Smooth muscle cell (in vitro differentiated cells): ENCODE results near the gene SCRT2. TPM values are rescaled to one million over a fixed set of nuclear protein-coding genes. Genes with fewer than 3 reads are reported as not detected.

Source experiments
- DNase-seq: peaks from one replicate; lab custom pipeline; 2025; ENCODE audit not compliant: unreplicated experiment; lab: John Stamatoyannopoulos, UW
- H2AFZ ChIP-seq: fragments of 200-600 bp; sonication (generic); 2 replicates; pipeline ENCODE4 v1.6.0; 2016; ENCODE audit warnings: antibody characterized with exemption, low read depth, mild to moderate bottlenecking
- H3F3A ChIP-seq: fragments of 200-600 bp; sonication (generic); 2 replicates; pipeline ENCODE4 v1.6.0; 2017; ENCODE audit warnings: antibody characterized with exemption, low read depth
- H3K27ac ChIP-seq: fragments of 200-600 bp; sonication (generic); 2 replicates; pipeline ENCODE4 v1.5.1; 2016; ENCODE audit warnings: low read depth, mild to moderate bottlenecking
- H3K27me3 ChIP-seq: fragments of 200-600 bp; sonication (generic); 2 replicates; pipeline ENCODE4 v1.6.1; 2016; ENCODE audit warnings: low read depth, mild to moderate bottlenecking
- H3K36me3 ChIP-seq: fragments of 200-600 bp; sonication (generic); 2 replicates; pipeline ENCODE4 v1.5.1; 2016; ENCODE audit warnings: low read depth
- H3K4me1 ChIP-seq: fragments of 200-600 bp; sonication (generic); 2 replicates; pipeline ENCODE4 v1.5.1; 2016; ENCODE audit warnings: low read depth
- H3K4me2 ChIP-seq: fragments of 200-600 bp; sonication (generic); 2 replicates; pipeline ENCODE4 v1.6.0; 2016; ENCODE audit warnings: mild to moderate bottlenecking
- H3K4me3 ChIP-seq: fragments of 200-600 bp; sonication (generic); 2 replicates; pipeline ENCODE4 v1.5.1; 2016; ENCODE audit warnings: mild to moderate bottlenecking
- H3K79me2 ChIP-seq: fragments of 200-600 bp; sonication (generic); 2 replicates; pipeline ENCODE4 v1.6.0; 2016; ENCODE audit warnings: low read depth, mild to moderate bottlenecking
- H3K9ac ChIP-seq: fragments of 200-600 bp; sonication (generic); 2 replicates; pipeline ENCODE4 v1.6.0; 2016; ENCODE audit warnings: low read depth
- H3K9me3 ChIP-seq: fragments of 200-600 bp; sonication (generic); replicated peaks from 2 replicates; pipeline ENCODE4 v1.5.1; 2016; ENCODE audit warnings: low read depth
- H4K20me1 ChIP-seq: fragments of 200-600 bp; sonication (generic); 2 replicates; pipeline ENCODE4 v1.6.0; 2016; ENCODE audit warnings: low read depth
- CTCF ChIP-seq: fragments of 200-600 bp; sonication (generic); IDR thresholded peaks from 2 replicates; pipeline ENCODE4 v1.5.1; 2017; ENCODE audit warnings: borderline replicate concordance, mild to moderate bottlenecking, antibody characterized with exemption; ENCODE audit not compliant: insufficient read depth, poor library complexity, severe bottlenecking
- WGBS: methylation state at CpG from one replicate; pipeline ENCODE4 v1.1.7; 2016; ENCODE audit warnings: low lambda C conversion rate; 5-methylcytosine and 5-hydroxymethylcytosine counted together
- polyA plus RNA-seq: library from polyadenylated mRNA; unstranded; fragments of >200 nt; fragmentation: Nextera tagmentation; extraction: Ambion mirVana; gene quantifications from 2 replicates; pipeline ENCODE4 v1.2.1, GENCODE V29; 2016
- total RNA-seq: library from RNA; depleted of rRNA; stranded (reverse); fragments of >200 nt; gene quantifications from 2 replicates; pipeline ENCODE4 v1.2.3, GENCODE V29; 2014

SCRT2 gene
- total and polyA plus RNA-seq, 2 experiments from 2014 or later, result not detected

GRCh38 chr20:634148-634925 lies 41.3 kb downstream of the SCRT2 start:
- H3K9me3 ChIP-seq, result no peaks in the 10 kb centered on the region
- H2AFZ ChIP-seq, result no peak overlapping the region
- no peak for DNase-seq
- no peak overlapping the region for H3K4me3 ChIP-seq
- no peak overlapping the region for H3K4me2 ChIP-seq
- TF ChIP-seq CTCF, result no peak
- H3K4me1 ChIP-seq, result no peaks in the 10 kb centered on the region
- no peak overlapping the region for H3K9ac ChIP-seq
- H3K36me3 ChIP-seq, result no peaks in the 10 kb centered on the region
- H3K27ac ChIP-seq, result no peak overlapping the region
- H4K20me1 ChIP-seq, result no peaks in the 10 kb centered on the region
- no peaks in the 10 kb centered on the region for H3K79me2 ChIP-seq
- H3F3A ChIP-seq, result no peaks in the 10 kb centered on the region
- WGBS, result 73% methylated on average over 12 of the region's 14 CpGs
- no peaks in the 10 kb centered on the region for H3K27me3 ChIP-seq

DNA sequence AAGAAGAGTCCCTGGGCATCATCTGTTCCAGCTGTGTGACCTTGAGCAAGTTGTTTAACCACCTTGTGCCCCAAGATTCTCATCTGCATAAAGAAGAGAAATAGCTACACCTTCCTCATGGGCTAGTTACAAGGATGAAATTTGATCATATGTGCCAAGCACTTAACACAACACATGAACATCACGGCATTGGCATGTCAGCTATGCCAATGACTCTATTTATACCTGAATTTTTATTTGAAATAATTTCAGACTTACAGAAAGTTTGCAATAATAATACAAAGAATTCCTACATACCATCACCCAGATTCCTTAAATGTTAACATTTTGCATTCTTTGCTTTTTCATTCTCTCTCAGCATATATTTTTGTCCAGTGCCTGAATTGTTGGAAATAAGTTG lies 44.5 kb downstream of the SCRT2 start:
- Histone ChIP-seq H3K27me3 (no peaks in the 10 kb centered on the region), H3K36me3 (no peaks in the 10 kb centered on the region), H3K4me2 (no peak overlapping the region), H3K27ac (no peak overlapping the region), H3K9ac (no peak overlapping the region), H3K9me3 (no peaks in the 10 kb centered on the region), H3K4me1 (no peaks in the 10 kb centered on the region), H3K4me3 (no peak overlapping the region), H4K20me1 (no peaks in the 10 kb centered on the region), H3K79me2 (no peaks in the 10 kb centered on the region), H3F3A (no peaks in the 10 kb centered on the region), H2AFZ (no peak overlapping the region)
- 83% methylated on average over 1 of the region's 1 CpG for WGBS
- no peak for DNase-seq
- TF ChIP-seq CTCF, result no peak

GRCh38 chr20:626579-626978 lies 49.0 kb downstream of the SCRT2 start:
- WGBS, result 83% methylated on average over 2 of the region's 2 CpGs
- Histone ChIP-seq H3K4me1 (no peaks in the 10 kb centered on the region), H3K27ac (no peak overlapping the region), H3K36me3 (no peaks in the 10 kb centered on the region), H3F3A (no peaks in the 10 kb centered on the region), H3K79me2 (no peaks in the 10 kb centered on the region), H4K20me1 (no peaks in the 10 kb centered on the region), H3K4me3 (no peak overlapping the region), H3K4me2 (no peak overlapping the region), H3K27me3 (no peaks in the 10 kb centered on the region), H3K9ac (no peak overlapping the region), H2AFZ (no peak overlapping the region), H3K9me3 (no peaks in the 10 kb centered on the region)
- no peak for TF ChIP-seq CTCF
- DNase-seq, result no peak

DNA sequence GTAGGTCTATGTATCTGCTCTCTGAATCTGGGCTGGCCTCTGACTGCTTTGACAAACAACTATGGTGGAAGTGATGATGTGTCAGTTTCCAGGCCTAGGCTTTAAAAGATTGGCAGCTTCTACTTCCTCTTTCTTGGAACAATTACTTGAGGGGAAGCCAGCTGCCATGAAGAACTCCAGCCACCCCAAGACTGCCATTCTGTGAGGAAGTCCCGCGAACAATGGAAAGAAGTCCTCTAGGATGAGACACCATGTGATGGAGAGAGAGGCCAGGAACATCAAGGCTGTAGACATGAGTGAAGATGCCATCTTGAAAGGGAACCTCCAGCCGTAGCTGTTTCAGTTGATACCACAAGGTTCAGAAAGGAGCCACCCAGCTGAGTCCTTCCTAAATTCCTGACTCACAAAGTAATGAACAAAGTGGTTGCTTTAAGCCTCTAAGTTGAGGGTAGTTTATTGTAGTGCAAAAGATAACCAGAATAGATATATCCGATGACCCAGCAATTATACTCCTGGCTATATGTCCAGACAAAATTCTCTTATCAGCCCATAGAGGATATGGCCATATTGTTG lies 50.2 kb downstream of the SCRT2 start:
- no peak for TF ChIP-seq CTCF
- no peaks in the 10 kb centered on the region for H4K20me1 ChIP-seq
- H3K4me2 ChIP-seq, result no peak overlapping the region
- H3K27ac ChIP-seq, result no peak overlapping the region
- 93% methylated on average over 4 of the region's 4 CpGs for WGBS
- H3K79me2 ChIP-seq, result no peaks in the 10 kb centered on the region
- H3K27me3 ChIP-seq, result no peaks in the 10 kb centered on the region
- no peak overlapping the region for H2AFZ ChIP-seq
- no peak for DNase-seq
- no peak overlapping the region for H3K9ac ChIP-seq
- no peak overlapping the region for H3K4me3 ChIP-seq
- H3K4me1 ChIP-seq, result no peaks in the 10 kb centered on the region
- H3F3A ChIP-seq, result no peaks in the 10 kb centered on the region
- no peaks in the 10 kb centered on the region for H3K36me3 ChIP-seq
- H3K9me3 ChIP-seq, result no peaks in the 10 kb centered on the region
